Spleen (tissue), 11 donors: ENCODE measurements around the gene SIVA1. TPM values are rescaled to one million over a fixed set of nuclear protein-coding genes. Genes with fewer than 3 reads are reported as not detected.

Experiments used
- DNase-seq: peaks from one replicate; pipeline ENCODE4 v3.0.0-alpha.2; 2020
- H3K27ac ChIP-seq, 8 donors: fragments of 200-600 bp; sonication (generic) in 7 of 8; 1 replicate in 4 of 8; 2 replicates in 4 of 8; pipeline versions ENCODE4 v1.5.0 to v1.8.0; 2016 to 2021; ENCODE audit warnings: inconsistent platforms in 4 of 8, mild to moderate bottlenecking in 4 of 8, moderate library complexity in 1 of 8
- H3K27me3 ChIP-seq, 7 donors: fragments of 200-600 bp; sonication (generic) in 6 of 7; replicated peaks in 1 of 7; 1 replicate in 4 of 7; 2 replicates in 3 of 7; pipeline versions ENCODE4 v1.5.0 to v1.8.0; 2016 to 2021; ENCODE audit warnings: inconsistent platforms in 3 of 7, mild to moderate bottlenecking in 1 of 7
- H3K36me3 ChIP-seq, 6 donors: fragments of 200-600 bp; sonication (generic) in 5 of 6; 1 replicate in 4 of 6; 2 replicates in 2 of 6; pipeline versions ENCODE4 v1.5.0 to v1.8.0; 2016 to 2021; ENCODE audit warnings: inconsistent platforms in 2 of 6
- H3K4me1 ChIP-seq, 6 donors: fragments of 200-600 bp; sonication (generic) in 5 of 6; 1 replicate in 3 of 6; 2 replicates in 3 of 6; pipeline versions ENCODE4 v1.5.0 to v1.8.0; 2016 to 2021; ENCODE audit warnings: inconsistent platforms in 3 of 6
- H3K4me3 ChIP-seq, 8 donors: fragments of 200-600 bp; sonication (generic) in 7 of 8; 1 replicate in 4 of 8; 2 replicates in 4 of 8; pipeline versions ENCODE4 v1.5.0 to v1.8.0; 2016 to 2021; ENCODE audit warnings: inconsistent platforms in 4 of 8, mild to moderate bottlenecking in 4 of 8, moderate library complexity in 2 of 8
- H3K9me3 ChIP-seq, 8 donors: fragments of 200-600 bp; sonication (generic) in 7 of 8; 1 replicate in 4 of 8; 2 replicates in 4 of 8; pipeline versions ENCODE4 v1.5.0 to v1.8.0; 2016 to 2021; ENCODE audit warnings: inconsistent platforms in 4 of 8
- CTCF ChIP-seq, 11 experiments: fragments of 200-600 bp in 7 of 11; fragments of 450-650 bp in 4 of 11; sonication (generic) in 4 of 11; IDR thresholded peaks in 8 of 11; conservative IDR thresholded peaks in 3 of 11; 1 replicate in 7 of 11; 2 replicates in 4 of 11; pipeline versions ENCODE4 v1.4.0 to v1.8.0; 2016 to 2021; ENCODE audit warnings: antibody characterized with exemption in 11 of 11, inconsistent platforms in 4 of 11, mild to moderate bottlenecking in 1 of 11
- POLR2A ChIP-seq, 3 donors: fragments of 450-650 bp; IDR thresholded peaks; one replicate each; pipeline ENCODE4 v1.5.1; 2017; ENCODE audit warnings: antibody characterized with exemption in 3 of 3, mild to moderate bottlenecking in 1 of 3
- POLR2AphosphoS5 ChIP-seq, 3 donors: sonication (generic); formaldehyde crosslinking; IDR thresholded peaks; one replicate each; pipeline ENCODE4 v1.5.1; 2017; ENCODE audit warnings: antibody characterized with exemption in 3 of 3
- WGBS, 5 donors: extraction: QIAGEN DNeasy Blood & Tissue Kit in 3 of 5; methylation state at CpG; one replicate each; pipeline versions ENCODE4 v1.1.5 to v1.1.7; 2013 to 2018; 5-methylcytosine and 5-hydroxymethylcytosine counted together
- intact Hi-C: fragments of 100-400 bp; cut with DNase I; formaldehyde crosslinking; loops from one replicate; pipeline ENCODE4 v1.15.0; 2023; ENCODE audit warnings: low total_unique reads
- polyA plus RNA-seq, 3 donors: library from polyadenylated mRNA; stranded (reverse); fragments of 200-250 nt; gene quantifications; one replicate each; pipeline ENCODE4 v1.2.1, GENCODE V29; 2013
- total RNA-seq, 7 donors: library from RNA; depleted of rRNA in 3 of 7; stranded (reverse); fragments of >200 nt in 3 of 7; fragmentation: NEBNext Ultra II Directional in 4 of 7; extraction: Animal tissue kit (Norgen Biotek cat#: 25700) in 4 of 7; gene quantifications; one replicate each; pipeline versions ENCODE4 v1.1.0 to v1.2.1, GENCODE V29; 2016 to 2021
- donor health status: healthy with polysubstance abuse.
- donor health status: DM: no; HTN: no; CAD: no; lungs with moderate emphysema.
- donor health status: DM: no; HTN: no; CAD: no.
- donor health status: Bipolar disorder and iron deficiency.
- donor health status: healthy.
- donor health status: DM: no; HTN: no; CAD: no.
- donor health status: DM: yes; HTN: yes; CAD: no.

Gene SIVA1
- total and polyA plus RNA-seq, 10 donors = 56.7 to 226 (median 141) TPM

GRCh38 chr14:104734051-104734587, 18.8 kb upstream of the SIVA1 start:
- H3K9me3 ChIP-seq = no peaks in the 10 kb centered on the region
- DNase-seq = no peak
- TF ChIP-seq CTCF (IDR thresholded peaks at IDR 0.05 in 8 of 11, conservative IDR thresholded peaks at IDR 0.05 in 3 of 11) (no peak), POLR2A (IDR thresholded peaks at IDR 0.05) (no peak), POLR2AphosphoS5 (IDR thresholded peaks at IDR 0.05) (no peak)
- H3K4me1 ChIP-seq = peaks cover 16 to 68% (median 48%) of the 10 kb centered on the region in 6 donors
- intact Hi-C loops = no loop called here
- peak overlapping the region in 1 of 8 donors; percentile 87 for H3K27ac ChIP-seq
- H3K27me3 ChIP-seq = no peaks in the 10 kb centered on the region
- no peak overlapping the region for H3K4me3 ChIP-seq
- no peaks in the 10 kb centered on the region for H3K36me3 ChIP-seq
- WGBS, 5 donors = 82 to 94% (median 87%) methylated on average over 5 to 6 of the region's 6 CpGs

- H3K27ac ChIP-seq = peak overlapping the region in 5 of 8 donors; percentile 80 to 90 (median 87)
- intact Hi-C loops = no loop called here
Observed at GRCh38 chr14:104734601-104734990, 18.4 kb upstream of the SIVA1 start.

GRCh38 chr14:104734991-104735779, 17.8 kb upstream of the SIVA1 start:
- H3K4me1 ChIP-seq = peaks cover 16 to 77% (median 52%) of the 10 kb centered on the region in 6 donors

More at GRCh38 chr14:104734601-104734990, 18.4 kb upstream of the SIVA1 start:
- H3K4me1 ChIP-seq = peaks cover 16 to 73% (median 49%) of the 10 kb centered on the region in 6 donors
- H3K36me3 ChIP-seq = no peaks in the 10 kb centered on the region
- no peak for DNase-seq
- H3K27me3 ChIP-seq = no peaks in the 10 kb centered on the region
- 82 to 91% (median 89%) methylated on average over 5 to 9 of the region's 9 CpGs for WGBS, 5 donors
- TF ChIP-seq CTCF (IDR thresholded peaks at IDR 0.05 in 8 of 11, conservative IDR thresholded peaks at IDR 0.05 in 3 of 11) (no peak), POLR2AphosphoS5 (IDR thresholded peaks at IDR 0.05) (no peak), POLR2A (IDR thresholded peaks at IDR 0.05) (no peak)
- H3K9me3 ChIP-seq = no peaks in the 10 kb centered on the region
- no peak overlapping the region for H3K4me3 ChIP-seq

More at GRCh38 chr14:104734991-104735779, 17.8 kb upstream of the SIVA1 start:
- no peaks in the 10 kb centered on the region for H3K9me3 ChIP-seq
- no peak for DNase-seq
- H3K27ac ChIP-seq = peak overlapping the region; percentile 74 to 90 (median 82)
- H3K4me3 ChIP-seq = no peak overlapping the region
- no peak for TF ChIP-seq CTCF (IDR thresholded peaks at IDR 0.05 in 8 of 11, conservative IDR thresholded peaks at IDR 0.05 in 3 of 11)
- TF ChIP-seq POLR2AphosphoS5 (IDR thresholded peaks at IDR 0.05) = peak in 2 of 3 donors; percentile 37 to 58
- no peak for TF ChIP-seq POLR2A (IDR thresholded peaks at IDR 0.05)
- 64 to 87% (median 76%) methylated on average over 21 to 31 of the region's 31 CpGs for WGBS, 5 donors
- intact Hi-C loops = no loop called here
- H3K36me3 ChIP-seq = no peaks in the 10 kb centered on the region
- no peaks in the 10 kb centered on the region for H3K27me3 ChIP-seq
